HEK293T (cell line): ENCODE results near the gene NREP.

Source experiments
- ARNT ChIP-seq: fragments of 450-650 bp; IDR thresholded peaks from 2 replicates; pipeline ENCODE4 v1.6.1; 2017; ENCODE audit warnings: mild to moderate bottlenecking
- BHLHE40 ChIP-seq: fragments of 450-650 bp; IDR thresholded peaks from 2 replicates; pipeline ENCODE4 v1.6.1; 2016; ENCODE audit warnings: mild to moderate bottlenecking, moderate library complexity, borderline replicate concordance
- FOXA1 ChIP-seq: fragments of 450-650 bp; IDR thresholded peaks from 2 replicates; pipeline ENCODE4 v1.6.1; 2016; ENCODE audit warnings: mild to moderate bottlenecking
- HDGF ChIP-seq: fragments of 450-650 bp; IDR thresholded peaks from 2 replicates; pipeline ENCODE4 v1.6.1; 2017; ENCODE audit warnings: antibody characterized with exemption, borderline replicate concordance
- NFRKB ChIP-seq: fragments of 450-650 bp; IDR thresholded peaks from 2 replicates; pipeline ENCODE4 v1.6.1; 2016; ENCODE audit warnings: mild to moderate bottlenecking, moderate library complexity
- SP1 ChIP-seq: fragments of 450-650 bp; IDR thresholded peaks from 2 replicates; pipeline ENCODE4 v1.6.1; 2017
- SUZ12 ChIP-seq: fragments of 450-650 bp; IDR thresholded peaks from 2 replicates; pipeline ENCODE4 v1.6.1; 2016; ENCODE audit warnings: mild to moderate bottlenecking
- TARDBP ChIP-seq: fragments of 450-650 bp; IDR thresholded peaks from 2 replicates; pipeline ENCODE4 v1.6.1; 2016
- ZNF384 ChIP-seq: fragments of 450-650 bp; IDR thresholded peaks from 2 replicates; pipeline ENCODE4 v1.6.1; 2016

GRCh38 chr5:111703662-111704061 is 53.3 kb downstream of the NREP start:
- TF ChIP-seq SP1 (no peak), FOXA1 (no peak), NFRKB (no peak), HDGF (no peak), ZNF384 (no peak), ARNT (no peak), BHLHE40 (no peak), SUZ12 (no peak), TARDBP (no peak)
